Raji (cell line): ENCODE results near the gene FREY1.
A peak's percentile ranks its signal among the peaks of the same experiment; 100 is the strongest.

Experiments
- POLR2A ChIP-seq: IDR thresholded peaks from 2 replicates; pipeline ENCODE4 v1.6.1; 2011; ENCODE audit warnings: low read depth, low read length, control low read depth; ENCODE audit not compliant: insufficient read depth

FREY1 gene

GRCh38 chr11:45909594-45910475 lies 2.8 kb upstream of the FREY1 start:
- no peak for TF ChIP-seq POLR2A

DNA sequence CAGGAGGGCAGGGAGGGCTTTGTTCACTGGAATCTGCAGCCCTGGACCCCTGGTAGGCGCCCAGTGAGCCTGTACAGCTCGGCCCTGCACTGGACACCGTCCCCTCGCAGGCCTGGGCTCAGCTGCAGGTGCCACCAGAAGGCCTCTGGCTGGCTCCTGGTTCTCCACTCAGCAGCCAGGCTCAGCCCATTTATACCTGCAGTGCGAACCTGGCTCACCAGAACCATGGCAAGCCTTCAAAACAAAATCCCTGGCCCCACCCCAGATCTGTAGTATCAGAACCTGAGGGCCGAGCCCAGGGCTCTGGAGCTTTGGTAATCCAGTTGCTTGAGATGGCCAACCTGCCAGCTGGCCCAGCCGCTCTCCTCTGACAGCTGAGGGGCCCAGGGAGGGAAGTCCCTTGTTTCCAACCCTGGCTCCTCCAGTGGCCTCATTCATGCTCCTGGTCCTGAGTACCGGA lies 870 bp upstream of the FREY1 start:
- TF ChIP-seq POLR2A = peak; percentile 10; the same call in 1 of the 2 replicates

GRCh38 chr11:45906096-45906682 lies 882 bp downstream of the FREY1 start:
- TF ChIP-seq POLR2A = no peak

- TF ChIP-seq POLR2A = no peak
Observed at GRCh38 chr11:45905095-45905494, 2.0 kb downstream of the FREY1 start.

DNA sequence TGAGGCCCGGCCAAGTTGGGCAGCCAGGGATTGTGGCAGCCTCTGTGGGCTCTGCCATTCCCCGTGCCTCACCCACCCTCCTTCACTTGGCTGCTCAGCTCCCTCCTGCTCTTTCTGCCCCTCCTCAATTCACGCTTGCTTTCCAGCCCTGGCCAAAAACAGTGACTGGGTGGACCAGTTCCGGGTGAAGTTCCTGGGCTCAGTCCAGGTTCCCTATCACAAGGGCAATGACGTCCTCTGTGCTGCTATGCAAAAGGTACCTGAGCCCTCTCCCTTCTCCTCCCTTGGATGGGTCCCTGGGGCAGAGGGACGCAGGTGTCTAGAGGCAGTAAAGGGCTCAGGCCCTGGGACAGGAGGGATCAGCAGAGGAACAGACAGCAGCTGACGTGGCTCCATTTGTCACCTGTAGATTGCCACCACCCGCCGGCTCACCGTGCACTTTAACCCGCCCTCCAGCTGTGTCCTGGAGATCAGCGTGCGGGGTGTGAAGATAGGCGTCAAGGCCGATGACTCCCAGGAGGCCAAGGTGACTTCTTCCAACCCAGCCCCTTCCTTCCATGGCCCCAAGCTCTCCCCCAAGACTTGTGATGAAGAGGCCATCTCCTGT lies 2.7 kb downstream of the FREY1 start:
- TF ChIP-seq POLR2A = no peak

- no peak for TF ChIP-seq POLR2A
Observed at GRCh38 chr11:45902452-45903380, 4.4 kb downstream of the FREY1 start.

GRCh38 chr11:45901626-45902025 lies 5.4 kb downstream of the FREY1 start:
- TF ChIP-seq POLR2A = no peak

DNA sequence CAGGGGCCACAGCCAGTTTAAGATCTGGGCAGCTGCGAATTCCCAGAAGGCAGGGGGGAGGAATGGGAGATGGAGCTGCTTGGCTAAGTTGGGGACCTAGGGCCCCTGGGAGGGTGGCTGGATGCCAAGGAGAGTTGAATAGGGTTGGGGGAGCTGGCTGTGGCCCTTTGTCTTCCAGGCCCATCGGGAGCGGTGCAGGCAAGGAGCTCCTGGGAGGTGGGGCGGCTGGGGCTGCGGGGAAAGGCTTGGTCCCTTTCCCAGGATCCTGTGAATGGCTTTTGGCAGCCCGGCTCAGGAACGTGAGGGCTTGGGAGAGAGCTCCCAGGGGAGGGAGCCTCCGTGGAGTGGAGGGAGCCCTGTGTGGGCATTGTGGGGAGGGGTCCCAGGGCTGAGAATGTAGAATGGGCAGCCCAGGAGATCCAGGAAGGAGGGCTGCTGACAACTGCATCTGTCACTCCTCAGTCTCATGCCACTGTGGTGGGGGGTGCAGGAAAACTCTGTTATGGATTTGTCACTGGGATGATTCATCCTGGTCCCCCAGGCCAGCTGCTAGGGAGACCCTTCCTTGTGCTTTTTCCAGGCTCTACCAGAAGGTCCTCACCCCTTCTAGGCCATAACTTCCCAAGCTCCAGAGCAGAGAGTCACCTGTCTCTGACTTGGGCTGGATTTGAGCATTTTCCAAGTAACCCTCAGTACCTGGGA lies 6.0 kb downstream of the FREY1 start:
- no peak for TF ChIP-seq POLR2A

DNA sequence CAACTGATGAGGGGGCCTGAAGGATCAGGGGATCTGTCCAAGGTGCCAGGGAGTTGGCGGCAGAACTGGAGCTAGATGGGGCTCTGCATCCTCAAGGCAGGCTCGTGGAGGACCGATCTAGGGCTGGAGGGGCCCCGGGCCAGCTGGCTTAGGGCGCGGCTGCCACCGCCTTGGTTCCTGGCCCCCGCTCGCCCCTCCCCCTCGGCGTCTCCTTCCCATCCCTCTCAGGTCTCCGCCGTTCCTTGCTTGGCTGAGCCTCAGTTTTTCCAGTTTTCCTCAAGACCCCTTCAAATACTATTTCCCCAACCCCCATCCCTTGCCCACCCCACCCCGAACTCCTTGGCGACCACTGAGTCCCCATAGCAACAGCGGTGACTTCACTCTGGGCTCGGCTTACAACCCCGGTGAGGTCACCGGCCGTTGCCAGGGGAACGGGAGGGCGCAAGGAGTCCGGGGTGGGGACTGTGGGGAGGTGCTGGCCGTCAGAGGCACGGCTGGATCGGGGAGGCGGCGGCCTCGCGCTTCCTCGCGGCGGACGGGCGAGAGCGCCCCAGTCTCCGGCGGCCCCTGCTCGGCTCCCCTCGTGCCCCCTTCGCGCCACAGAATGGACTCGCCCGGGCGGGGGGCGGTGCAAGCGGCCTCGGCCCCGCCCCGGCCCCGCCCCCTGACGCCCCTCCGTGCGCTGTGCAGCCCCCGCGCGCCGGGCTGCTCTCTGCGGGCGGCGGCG lies 7.5 kb downstream of the FREY1 start:
- no peak for TF ChIP-seq POLR2A

GRCh38 chr11:45899086-45899447 lies 8.0 kb downstream of the FREY1 start:
- no peak for TF ChIP-seq POLR2A

DNA sequence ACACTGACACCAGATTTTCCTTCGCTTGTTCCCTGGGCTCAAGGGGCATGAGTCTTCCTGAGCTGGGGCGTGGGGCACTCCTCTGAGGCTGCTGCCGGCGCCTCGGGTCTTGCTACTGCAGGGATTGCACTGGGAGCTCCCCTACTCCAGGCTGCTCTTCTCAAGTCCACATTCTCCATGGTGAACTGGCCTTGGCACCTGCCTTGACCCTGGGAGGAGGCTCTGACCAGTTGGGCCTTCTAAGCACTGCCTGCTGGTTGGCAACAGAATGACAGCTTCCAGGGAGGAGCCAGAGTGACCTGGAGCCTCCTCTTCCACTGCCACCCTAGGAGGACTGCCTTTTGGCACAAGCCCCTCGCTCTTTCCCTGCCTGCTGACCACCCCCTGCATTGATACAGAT lies 9.5 kb downstream of the FREY1 start:
- TF ChIP-seq POLR2A = no peak

DNA sequence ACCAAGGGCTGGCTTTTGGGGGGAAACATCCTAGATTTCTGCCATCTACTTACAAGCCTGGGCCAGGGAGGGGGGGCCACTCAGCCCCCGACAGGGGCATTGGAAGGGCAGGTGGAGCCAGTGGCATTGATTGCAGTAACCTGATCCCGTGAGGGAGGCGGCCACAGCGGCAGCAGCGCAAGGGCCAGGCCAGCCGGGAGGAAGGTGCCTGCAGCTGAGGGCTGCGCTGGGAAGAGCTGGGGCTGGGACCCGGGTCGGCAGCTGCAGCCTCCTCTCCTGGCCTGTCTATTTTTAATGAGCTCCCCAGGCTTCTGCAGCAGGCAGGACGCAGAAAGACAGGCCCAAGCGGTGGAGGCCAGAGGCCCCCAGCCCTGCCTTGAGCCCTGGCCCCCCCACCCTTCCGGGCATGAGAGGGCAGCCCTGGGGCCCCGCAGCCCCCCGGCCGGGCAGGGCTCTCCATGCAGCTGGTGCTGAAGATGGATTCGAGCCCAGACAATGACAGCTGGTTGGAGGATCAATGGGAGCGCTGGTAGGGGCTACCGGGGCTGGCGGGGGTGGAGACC lies 10.6 kb downstream of the FREY1 start:
- TF ChIP-seq POLR2A = no peak

DNA sequence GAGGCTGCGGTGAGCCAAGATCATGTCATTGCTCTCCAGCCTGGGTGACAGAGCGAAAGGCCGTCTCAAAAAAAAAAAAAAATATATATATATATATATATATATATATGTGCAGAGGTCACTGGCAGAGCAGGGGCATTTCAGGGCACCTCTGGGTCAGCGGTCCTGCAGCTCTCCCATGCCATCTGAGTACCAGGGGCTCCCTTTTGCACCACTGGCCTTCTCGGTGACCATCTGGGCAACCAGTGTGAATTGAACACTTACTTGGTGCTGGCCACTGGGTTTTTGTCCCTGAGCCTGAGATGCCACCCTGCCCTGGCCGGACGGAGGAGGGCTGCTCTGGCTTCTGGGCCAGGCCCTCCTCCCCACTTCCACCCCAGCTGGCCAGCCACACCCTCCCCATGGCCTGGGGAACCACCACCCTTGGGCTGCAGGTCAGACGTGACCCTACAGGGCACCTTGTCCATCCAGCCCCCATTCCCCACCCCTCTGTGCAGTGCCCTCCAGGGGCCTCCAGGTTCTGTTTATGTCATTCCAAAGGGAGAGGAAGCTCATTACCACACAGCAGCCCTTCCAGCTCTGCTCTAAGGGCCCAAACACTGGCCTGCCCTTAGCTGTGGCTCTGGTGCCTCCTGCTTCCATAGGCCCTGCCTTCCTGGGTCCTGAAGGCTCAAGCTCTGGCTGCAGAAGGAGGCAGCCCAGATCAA lies 11.4 kb downstream of the FREY1 start:
- no peak for TF ChIP-seq POLR2A

GRCh38 chr11:45894555-45895247 lies 12.4 kb downstream of the FREY1 start:
- TF ChIP-seq POLR2A = no peak
